IPS DF 6.9 (cell line): ENCODE measurements around the gene MYRF.

ENCODE experiments used
- DNase-seq: peaks from one replicate; pipeline ENCODE4 v3.0.0-alpha.2; 2013; ENCODE audit warnings: low read depth, low spot score
- H3K27ac ChIP-seq: one replicate; pipeline ENCODE4 v1.5.1; 2013; ENCODE audit warnings: low read length, control low read depth
- H3K27me3 ChIP-seq: 2 replicates; pipeline ENCODE4 v1.6.1; 2013; ENCODE audit warnings: mild to moderate bottlenecking, low read length; ENCODE audit not compliant: control insufficient read depth, insufficient read depth
- H3K36me3 ChIP-seq: 2 replicates; pipeline ENCODE4 v1.6.1; 2013; ENCODE audit warnings: low read length; ENCODE audit not compliant: control insufficient read depth, insufficient read depth
- H3K4me1 ChIP-seq: 2 replicates; pipeline ENCODE4 v1.6.1; 2013; ENCODE audit warnings: low read length; ENCODE audit not compliant: control insufficient read depth, insufficient read depth
- H3K4me3 ChIP-seq: 2 replicates; pipeline ENCODE4 v1.5.1; 2013; ENCODE audit warnings: mild to moderate bottlenecking, low read length
- H3K9me3 ChIP-seq: 2 replicates; pipeline ENCODE4 v1.6.1; 2013; ENCODE audit warnings: low read length, inconsistent platforms; ENCODE audit not compliant: control insufficient read depth, insufficient read depth
- WGBS: extraction: QIAGEN DNeasy Blood & Tissue Kit; methylation state at CpG from one replicate; pipeline ENCODE4 v1.1.7; 2013; ENCODE audit warnings: mixed read lengths, missing lambda C conversion rate; ENCODE audit not compliant: insufficient read length, insufficient coverage; 5-methylcytosine and 5-hydroxymethylcytosine counted together

The MYRF gene

DNA sequence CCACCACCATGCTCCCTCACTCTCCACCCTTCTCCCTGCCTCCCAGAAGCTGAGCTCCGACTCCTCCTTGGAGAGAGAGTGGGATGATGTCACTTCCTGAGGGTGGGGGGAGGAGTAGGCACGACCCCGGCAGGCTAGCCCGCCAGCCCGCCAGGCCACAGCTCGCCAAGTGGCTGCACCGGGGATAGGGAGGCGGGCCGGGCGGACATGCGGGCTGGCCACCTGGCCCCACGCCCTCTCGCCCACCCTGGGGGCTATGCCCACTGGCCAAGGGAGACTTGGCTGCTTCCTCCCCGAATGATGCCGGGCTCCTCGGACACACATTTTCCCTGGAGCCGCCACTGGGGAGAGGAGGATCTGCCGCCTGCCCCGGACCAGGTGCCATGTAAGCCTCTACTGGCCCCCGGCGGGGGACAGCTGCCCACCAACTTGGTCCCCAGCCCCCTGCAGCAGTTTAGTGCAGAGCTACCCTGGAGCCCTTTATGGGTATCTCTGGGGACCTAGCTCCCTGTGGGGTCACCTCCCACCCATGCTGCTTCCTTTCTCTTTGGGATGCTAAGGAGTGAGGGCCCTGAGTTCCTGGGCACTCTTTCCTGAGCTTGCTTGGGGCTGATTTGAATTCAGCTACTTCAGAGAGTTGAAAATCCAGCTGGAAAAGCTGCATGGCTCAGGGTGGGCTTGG, 33.7 kb upstream of the MYRF start:
- H3K36me3 ChIP-seq: peaks cover 11% of the 10 kb centered on the region
- H3K4me1 ChIP-seq: peaks cover 19% of the 10 kb centered on the region
- no CpG with 5 or more reads among the region's 21 CpGs for WGBS
- no peak for DNase-seq
- no peak overlapping the region for H3K27ac ChIP-seq
- peak overlapping the region; percentile 36; the same call in 1 of the 2 replicates for H3K4me3 ChIP-seq
- H3K9me3 ChIP-seq: no peaks in the 10 kb centered on the region
- H3K27me3 ChIP-seq: no peaks in the 10 kb centered on the region

DNA sequence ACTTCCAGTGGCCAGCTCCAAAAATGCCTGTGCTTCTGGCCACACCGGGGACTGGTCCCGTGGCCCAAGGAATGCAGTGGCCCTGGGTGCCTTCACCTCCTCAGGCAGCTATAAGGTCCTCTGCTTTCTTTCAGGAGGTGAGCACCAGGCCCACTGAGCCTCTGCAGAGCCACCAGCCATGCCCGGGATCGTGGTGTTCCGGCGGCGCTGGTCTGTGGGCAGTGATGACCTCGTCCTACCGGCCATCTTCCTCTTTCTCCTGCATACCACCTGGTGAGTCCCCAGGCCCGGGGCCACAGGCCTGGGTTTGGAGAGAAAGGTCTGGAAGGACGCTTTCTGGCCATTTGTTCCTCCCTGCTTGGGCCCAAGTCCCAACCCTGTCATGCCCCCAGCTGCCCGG, 32.5 kb upstream of the MYRF start:
- H3K36me3 ChIP-seq: peaks cover 18% of the 10 kb centered on the region
- H3K27ac ChIP-seq: no peak overlapping the region
- peaks cover 19% of the 10 kb centered on the region for H3K4me1 ChIP-seq
- WGBS: no CpG with 5 or more reads among the region's 12 CpGs
- no peaks in the 10 kb centered on the region for H3K27me3 ChIP-seq
- no peak for DNase-seq
- H3K4me3 ChIP-seq: no peak overlapping the region
- no peaks in the 10 kb centered on the region for H3K9me3 ChIP-seq

DNA sequence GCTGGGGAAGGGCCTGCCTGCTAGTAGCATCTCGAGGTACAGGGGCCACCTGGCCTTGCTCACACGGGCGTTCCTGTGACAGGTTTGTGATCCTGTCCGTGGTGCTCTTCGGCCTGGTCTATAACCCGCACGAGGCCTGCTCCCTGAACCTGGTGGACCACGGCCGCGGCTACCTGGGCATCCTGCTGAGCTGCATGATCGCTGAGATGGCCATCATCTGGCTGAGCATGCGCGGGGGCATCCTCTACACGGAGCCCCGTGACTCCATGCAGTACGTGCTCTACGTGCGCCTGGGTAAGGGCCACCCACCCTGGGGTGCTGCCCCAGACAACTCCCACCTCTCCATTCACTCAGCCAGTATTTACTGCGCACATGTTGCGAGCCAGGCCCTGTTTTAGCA, 31.8 kb upstream of the MYRF start:
- WGBS: no CpG with 5 or more reads among the region's 20 CpGs
- no peak overlapping the region for H3K27ac ChIP-seq
- H3K4me1 ChIP-seq: peaks cover 19% of the 10 kb centered on the region
- DNase-seq: no peak
- H3K36me3 ChIP-seq: peaks cover 18% of the 10 kb centered on the region
- H3K9me3 ChIP-seq: no peaks in the 10 kb centered on the region
- no peak overlapping the region for H3K4me3 ChIP-seq
- no peaks in the 10 kb centered on the region for H3K27me3 ChIP-seq

DNA sequence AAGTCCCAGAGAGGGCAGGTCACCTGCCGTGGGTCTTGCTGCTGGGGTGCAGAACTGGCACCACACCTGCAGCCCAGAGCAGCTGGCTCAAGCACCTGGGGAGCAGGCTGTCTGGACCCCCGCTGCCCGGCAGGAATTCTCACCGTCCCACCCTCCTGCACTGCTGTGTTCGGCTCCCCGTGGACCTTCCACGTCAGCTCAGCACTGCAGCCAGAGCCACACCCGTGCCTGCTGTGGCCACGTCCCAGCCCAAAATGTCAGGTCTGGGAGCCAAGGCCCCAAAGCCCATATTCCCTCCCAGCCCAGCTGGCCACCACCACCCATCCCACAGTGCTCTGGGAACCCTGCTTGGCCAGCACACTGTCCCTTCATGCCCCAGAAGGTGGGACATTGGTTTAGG, 28.0 kb upstream of the MYRF start:
- no peaks in the 10 kb centered on the region for H3K9me3 ChIP-seq
- H3K27ac ChIP-seq: no peak overlapping the region
- WGBS: no CpG with 5 or more reads among the region's 9 CpGs
- no peak overlapping the region for H3K4me3 ChIP-seq
- H3K36me3 ChIP-seq: peaks cover 32% of the 10 kb centered on the region
- DNase-seq: no peak
- H3K4me1 ChIP-seq: peaks cover under 1% of the 10 kb centered on the region
- no peaks in the 10 kb centered on the region for H3K27me3 ChIP-seq

DNA sequence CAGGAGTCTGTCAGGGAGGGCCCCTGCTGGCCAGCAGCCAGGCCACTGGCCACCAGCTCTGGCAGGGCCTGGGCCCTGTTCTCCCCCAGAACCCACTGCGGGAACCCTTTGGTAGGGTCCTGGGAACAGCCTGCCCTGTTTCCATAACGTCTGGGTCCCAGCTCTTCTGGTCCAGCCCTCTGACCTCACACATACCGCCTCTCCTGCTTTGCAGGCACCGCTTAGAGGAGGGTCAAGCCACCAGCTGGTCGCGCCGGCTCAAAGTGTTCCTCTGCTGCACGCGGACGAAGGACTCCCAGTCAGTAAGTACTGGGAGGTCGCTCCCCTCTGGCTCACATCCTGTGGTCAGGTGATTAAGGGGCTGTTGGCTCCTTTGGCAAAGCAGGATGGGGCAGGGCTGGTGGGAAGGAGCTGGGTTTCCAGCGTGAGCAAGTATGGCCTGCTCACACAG, 26.6 kb upstream of the MYRF start:
- no peaks in the 10 kb centered on the region for H3K27me3 ChIP-seq
- DNase-seq: no peak
- H3K9me3 ChIP-seq: no peaks in the 10 kb centered on the region
- H3K4me1 ChIP-seq: no peaks in the 10 kb centered on the region; the same call in 1 of the 2 replicates
- WGBS: no CpG with 5 or more reads among the region's 12 CpGs
- H3K36me3 ChIP-seq: peaks cover 31% of the 10 kb centered on the region
- no peak overlapping the region for H3K4me3 ChIP-seq
- no peak overlapping the region for H3K27ac ChIP-seq

DNA sequence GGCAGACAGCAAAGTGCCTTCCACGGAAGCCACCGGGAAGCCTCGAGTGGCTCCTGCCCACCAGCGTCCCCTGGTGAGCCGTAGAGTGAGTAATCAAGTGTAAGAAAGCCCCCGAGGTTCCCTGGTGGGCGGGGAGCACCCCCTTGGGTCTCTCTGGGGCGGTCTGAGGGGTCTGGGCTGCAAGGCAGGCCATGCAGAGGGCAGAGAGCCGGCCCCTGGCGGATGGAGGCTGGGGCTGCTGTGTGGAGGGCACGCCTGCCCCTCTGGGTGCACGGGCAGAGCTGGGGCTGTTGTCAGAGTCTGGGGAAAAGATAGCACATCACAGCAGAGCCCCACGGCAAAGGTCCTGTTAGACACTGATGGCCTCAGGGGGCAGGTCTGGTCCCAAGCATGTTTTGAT, 25.7 kb upstream of the MYRF start:
- H3K9me3 ChIP-seq: no peaks in the 10 kb centered on the region
- no peak for DNase-seq
- no peak overlapping the region for H3K4me3 ChIP-seq
- H3K27me3 ChIP-seq: no peaks in the 10 kb centered on the region
- WGBS: no CpG with 5 or more reads among the region's 13 CpGs
- peaks cover 31% of the 10 kb centered on the region for H3K36me3 ChIP-seq
- H3K4me1 ChIP-seq: no peaks in the 10 kb centered on the region; the same call in 1 of the 2 replicates
- H3K27ac ChIP-seq: no peak overlapping the region

DNA sequence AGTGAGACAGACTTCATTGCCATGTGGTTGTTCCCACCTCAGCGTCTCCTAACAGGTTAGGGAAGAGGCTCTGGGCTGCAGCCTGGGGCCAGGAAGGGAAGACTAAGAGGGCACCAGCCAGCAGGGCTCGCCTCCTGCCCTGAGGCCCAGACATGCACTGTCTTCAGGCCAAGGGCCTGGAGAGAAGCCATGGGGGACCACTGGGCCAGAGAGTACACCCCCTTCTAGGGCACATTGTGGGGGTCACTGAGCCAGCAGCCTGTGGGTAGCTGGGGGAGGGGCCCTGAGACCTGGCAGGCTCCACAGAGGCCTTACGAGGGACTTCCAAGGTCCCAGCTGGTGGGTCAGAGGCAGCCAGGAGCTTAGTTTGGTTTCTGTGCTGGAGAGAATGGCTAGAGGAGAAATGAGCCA, 25.0 kb upstream of the MYRF start:
- no CpG with 5 or more reads among the region's 3 CpGs for WGBS
- Histone ChIP-seq H3K27me3 (no peaks in the 10 kb centered on the region), H3K36me3 (peaks cover 31% of the 10 kb centered on the region), H3K4me1 (no peaks in the 10 kb centered on the region; the same call in 1 of the 2 replicates), H3K9me3 (no peaks in the 10 kb centered on the region), H3K4me3 (no peak overlapping the region), H3K27ac (no peak overlapping the region)
- no peak for DNase-seq

DNA sequence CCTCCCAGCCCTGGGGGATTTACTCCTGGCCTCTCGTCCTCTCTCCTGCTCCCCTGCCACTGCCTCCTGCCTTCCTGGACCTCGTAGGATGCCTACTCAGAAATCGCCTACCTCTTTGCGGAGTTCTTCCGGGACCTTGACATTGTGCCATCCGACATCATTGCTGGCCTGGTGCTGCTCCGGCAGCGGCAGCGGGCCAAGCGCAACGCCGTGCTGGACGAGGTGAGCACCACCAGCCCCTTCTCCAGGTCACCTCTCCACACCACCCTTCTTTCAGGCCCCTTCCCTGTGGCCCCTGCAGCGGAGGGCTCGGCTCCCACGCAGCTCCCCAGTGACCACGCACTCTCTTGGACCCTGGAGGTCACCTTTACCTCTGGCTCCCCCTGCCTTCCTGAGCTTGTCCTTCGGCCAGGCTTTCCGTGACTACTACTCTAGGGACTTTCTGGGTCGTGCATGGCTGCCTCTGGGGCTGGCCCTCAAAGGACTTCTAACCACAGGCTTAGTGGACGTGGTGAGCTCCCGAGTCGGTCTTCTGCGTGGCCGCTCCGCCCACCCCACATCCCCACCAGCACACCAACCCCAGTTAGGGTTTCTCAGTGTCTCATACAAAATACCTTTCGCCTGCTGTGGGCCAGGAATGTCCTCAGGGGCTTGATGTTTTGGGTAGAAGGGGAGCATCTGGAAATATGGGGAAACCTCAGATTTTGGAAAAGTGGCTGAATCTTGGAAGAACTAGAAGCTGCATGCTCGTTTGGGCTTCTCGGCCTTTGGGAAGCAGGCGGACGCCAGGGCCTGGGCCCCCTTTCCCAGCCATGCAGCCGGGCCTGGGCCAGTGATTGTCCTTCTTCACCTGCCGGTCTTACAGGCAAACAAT, 24.1 kb upstream of the MYRF start:
- H3K4me3 ChIP-seq: no peak overlapping the region
- peaks cover 27% of the 10 kb centered on the region for H3K36me3 ChIP-seq
- no peaks in the 10 kb centered on the region; the same call in 1 of the 2 replicates for H3K4me1 ChIP-seq
- H3K9me3 ChIP-seq: no peaks in the 10 kb centered on the region
- DNase-seq: no peak
- H3K27me3 ChIP-seq: no peaks in the 10 kb centered on the region
- no peak overlapping the region for H3K27ac ChIP-seq
- no CpG with 5 or more reads among the region's 33 CpGs for WGBS

DNA sequence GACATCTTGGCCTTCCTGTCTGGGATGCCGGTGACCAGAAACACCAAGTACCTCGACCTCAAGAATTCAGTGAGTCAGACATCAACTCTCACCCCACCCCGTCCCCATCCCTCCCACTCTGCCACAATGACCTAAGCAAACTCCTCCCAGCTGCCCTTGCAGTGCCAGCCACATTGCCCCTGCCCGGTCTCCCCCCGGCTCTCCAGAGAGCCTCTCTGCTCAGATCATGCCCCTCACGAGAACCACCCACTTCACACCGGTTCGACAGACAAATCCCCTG, 23.6 kb upstream of the MYRF start:
- no CpG with 5 or more reads among the region's 8 CpGs for WGBS
- Histone ChIP-seq H3K27ac (no peak overlapping the region), H3K36me3 (peaks cover 24% of the 10 kb centered on the region), H3K27me3 (no peaks in the 10 kb centered on the region), H3K4me3 (no peak overlapping the region), H3K4me1 (no peaks in the 10 kb centered on the region; the same call in 1 of the 2 replicates), H3K9me3 (no peaks in the 10 kb centered on the region)
- no peak for DNase-seq

DNA sequence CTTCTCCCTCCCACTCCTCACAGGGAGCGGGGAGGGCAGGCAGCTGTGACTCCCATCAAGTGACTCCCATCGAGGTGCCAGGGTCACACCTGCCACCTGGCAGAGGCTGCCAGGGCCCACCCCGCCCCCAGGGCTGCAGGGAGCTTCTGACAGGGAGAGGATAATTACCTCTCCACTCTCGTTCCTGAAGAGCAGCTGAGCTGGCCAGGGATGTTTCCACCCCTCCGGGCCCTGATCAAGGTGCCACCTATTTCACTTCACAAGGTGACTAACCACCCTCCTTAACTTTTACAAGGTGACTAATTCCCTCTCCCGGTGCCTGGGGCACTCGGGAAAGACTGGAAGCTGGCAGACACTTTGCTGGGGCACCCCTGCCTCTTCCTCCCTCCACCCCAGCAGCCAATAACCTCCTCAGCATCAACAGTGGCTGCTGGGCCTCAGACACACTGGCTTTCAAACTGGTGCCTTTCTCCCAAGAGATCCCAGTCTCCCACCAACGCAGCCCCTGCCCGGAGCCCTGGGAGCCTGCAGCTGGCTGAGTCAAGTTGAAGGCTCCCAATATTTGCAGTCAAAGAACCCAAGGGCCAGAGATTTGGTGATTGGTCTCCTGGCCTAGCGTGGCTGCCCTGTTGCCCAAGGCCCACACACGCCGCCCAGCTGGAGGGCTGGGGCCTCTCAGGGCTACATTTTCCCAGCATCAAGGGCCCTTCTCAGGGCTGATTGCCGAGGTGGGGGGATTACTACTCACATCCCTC, 22.0 kb upstream of the MYRF start:
- no peaks in the 10 kb centered on the region for H3K9me3 ChIP-seq
- WGBS: no CpG with 5 or more reads among the region's 13 CpGs
- H3K27me3 ChIP-seq: no peaks in the 10 kb centered on the region
- peaks cover 17% of the 10 kb centered on the region for H3K36me3 ChIP-seq
- no peak overlapping the region for H3K4me3 ChIP-seq
- H3K4me1 ChIP-seq: no peaks in the 10 kb centered on the region; the same call in 1 of the 2 replicates
- no peak overlapping the region for H3K27ac ChIP-seq
- no peak for DNase-seq
